Measurements from ENCODE around the gene KRTAP2-2.
A peak's percentile ranks its signal among the peaks of the same experiment; 100 is the strongest.

Gene KRTAP2-2

DNA sequence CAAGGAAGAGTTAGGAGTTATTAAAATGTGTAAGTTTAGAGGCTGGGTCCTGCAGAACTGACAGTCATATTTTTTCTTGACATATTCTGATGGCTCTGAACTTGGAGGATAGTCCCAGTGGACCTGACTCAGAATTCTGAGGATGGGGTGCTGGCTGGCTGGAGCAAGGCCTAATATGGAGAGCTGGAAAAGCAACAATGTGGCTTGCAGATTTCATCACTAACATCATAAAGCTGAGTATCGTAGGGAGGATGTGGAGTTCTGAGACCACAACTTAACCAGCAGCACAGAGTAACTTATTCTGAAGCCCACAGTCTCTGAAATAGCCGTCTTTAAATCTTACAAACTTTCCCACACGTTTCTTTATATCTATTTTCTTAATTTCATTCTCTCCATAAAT lies 30.3 kb downstream of the KRTAP2-2 start:
- DNase-seq (ENCODE audit: low spot score) = no peak

DNA sequence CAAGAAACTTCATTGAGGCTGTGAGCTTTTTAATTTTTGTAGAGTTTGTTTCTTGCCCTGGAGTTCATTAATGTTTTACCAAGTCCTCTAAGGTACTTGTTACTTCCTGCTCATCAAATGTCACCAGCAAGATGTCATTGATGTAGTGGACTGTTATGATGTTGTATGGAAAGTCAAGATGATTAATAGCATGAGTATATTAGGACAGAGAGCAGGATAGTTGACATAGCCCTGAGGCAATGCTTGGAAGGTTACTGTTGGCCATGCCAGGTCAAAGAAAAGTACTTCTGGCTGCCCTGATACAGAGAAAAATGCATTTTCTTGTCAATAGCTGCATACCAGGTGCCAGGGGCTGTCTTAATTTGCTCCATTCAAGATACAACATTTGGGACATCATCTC lies 34.7 kb downstream of the KRTAP2-2 start:
- DNase-seq (ENCODE audit: low spot score) = no peak

DNA sequence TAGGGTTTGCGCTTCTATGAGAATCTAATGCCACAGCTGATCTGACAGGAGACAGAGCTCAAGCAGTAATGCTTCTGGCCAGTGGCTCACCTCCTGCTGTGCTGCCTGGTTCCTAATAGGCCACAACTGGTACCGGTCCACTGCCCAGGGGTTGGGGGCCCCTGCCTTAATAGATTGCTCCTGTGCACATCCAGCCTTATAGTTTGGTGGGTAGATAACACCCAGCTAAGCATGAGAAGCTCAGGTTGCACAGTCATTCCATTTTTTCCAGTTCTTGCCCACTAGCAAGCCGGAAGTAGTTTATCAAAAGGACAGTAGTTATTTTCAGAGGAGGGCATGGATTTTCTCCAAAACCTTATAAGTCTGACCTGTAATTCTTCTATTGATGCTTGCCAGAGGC lies 35.6 kb downstream of the KRTAP2-2 start:
- DNase-seq (ENCODE audit: low spot score) = no peak

DNA sequence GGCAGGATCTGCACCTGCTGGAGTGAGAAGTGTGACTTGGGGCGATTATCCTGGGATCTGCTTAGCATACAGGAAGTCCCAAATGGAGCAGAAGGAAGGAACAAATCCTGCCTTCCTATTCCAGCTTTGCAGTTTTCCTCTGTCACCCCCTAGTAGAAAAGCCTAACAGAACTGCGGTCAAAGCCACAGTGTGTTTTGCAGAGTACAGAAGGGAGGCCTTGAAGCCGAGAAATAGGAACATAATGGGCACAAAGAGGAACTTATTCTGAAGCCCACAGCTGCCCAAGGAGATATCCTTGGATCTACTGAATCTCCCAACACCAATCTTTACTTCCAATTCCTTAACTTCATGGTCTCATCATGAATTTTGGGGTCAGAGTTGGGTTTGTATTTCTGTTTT lies 36.5 kb downstream of the KRTAP2-2 start:
- DNase-seq (ENCODE audit: low spot score) = no peak

- DNase-seq (ENCODE audit: low spot score) = no peak
Observed at GRCh38 chr17:41016578-41017215, 38.3 kb downstream of the KRTAP2-2 start.

GRCh38 chr17:41015454-41015853 lies 39.6 kb downstream of the KRTAP2-2 start:
- no peak for DNase-seq (ENCODE audit: low spot score)

GRCh38 chr17:41013606-41014005 lies 41.4 kb downstream of the KRTAP2-2 start:
- no peak for DNase-seq (ENCODE audit: low spot score)

- peak; percentile 18 for DNase-seq (ENCODE audit: low spot score)
Observed at GRCh38 chr17:41013181-41013580, 41.8 kb downstream of the KRTAP2-2 start.

DNA sequence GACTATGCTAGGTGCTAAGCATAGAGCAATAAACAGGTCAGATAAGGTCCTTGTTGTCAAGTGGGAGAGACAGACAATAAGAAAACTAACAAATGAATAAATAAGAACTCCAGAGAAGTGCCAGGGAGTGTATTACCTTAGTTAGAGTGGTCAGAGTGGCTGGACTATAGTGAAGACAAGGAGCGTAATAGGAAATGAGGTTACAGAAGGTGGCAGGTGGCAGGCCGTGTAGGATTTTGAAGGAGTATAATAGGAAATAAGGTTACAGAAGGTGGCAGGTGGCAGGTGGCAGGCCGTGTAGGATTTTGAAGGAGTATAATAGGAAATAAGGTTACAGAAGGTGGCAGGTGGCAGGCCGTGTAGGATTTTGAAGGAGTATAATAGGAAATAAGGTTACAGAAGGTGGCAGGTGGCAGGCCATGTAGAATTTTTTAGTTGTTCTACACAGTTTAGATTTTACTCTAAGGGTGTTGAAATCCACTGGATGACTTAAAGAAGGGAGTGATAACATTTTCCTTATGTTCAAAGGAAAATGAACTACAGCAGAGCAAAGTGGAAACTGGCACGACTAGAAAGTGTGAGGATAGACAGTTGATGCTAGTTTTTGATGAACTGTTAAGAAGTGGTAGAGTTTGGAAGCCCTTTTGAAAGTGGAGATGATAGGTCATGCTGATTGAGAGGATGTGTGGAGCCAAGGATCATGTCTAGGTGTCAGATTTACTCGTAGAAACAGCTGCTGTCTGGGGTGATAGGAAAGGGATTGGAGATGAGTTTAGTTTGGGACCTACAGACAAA lies 42.5 kb downstream of the KRTAP2-2 start:
- DNase-seq (ENCODE audit: low spot score) = no peak

- DNase-seq (ENCODE audit: low spot score) = no peak
Observed at GRCh38 chr17:41010441-41010840, 44.6 kb downstream of the KRTAP2-2 start.

DNA sequence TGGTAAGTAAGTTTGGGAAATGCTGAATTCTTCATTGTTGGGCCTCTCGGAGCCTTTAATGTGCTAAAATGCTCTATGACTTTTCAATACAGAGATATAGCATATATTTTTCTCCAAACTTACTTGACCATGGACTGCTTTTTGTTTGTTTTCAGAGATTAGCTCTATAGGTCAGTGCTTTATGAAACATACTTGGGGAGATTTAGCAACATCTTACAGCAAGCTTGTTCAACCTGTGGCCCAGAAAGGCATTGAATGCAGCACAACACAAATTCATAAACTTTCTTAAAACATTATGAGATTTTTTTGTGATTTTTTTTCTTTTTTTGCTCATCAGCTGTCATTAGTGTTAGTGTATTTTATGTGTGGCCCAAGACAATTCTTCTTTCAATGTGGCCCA lies 45.1 kb downstream of the KRTAP2-2 start:
- no peak for DNase-seq (ENCODE audit: low spot score)

DNA sequence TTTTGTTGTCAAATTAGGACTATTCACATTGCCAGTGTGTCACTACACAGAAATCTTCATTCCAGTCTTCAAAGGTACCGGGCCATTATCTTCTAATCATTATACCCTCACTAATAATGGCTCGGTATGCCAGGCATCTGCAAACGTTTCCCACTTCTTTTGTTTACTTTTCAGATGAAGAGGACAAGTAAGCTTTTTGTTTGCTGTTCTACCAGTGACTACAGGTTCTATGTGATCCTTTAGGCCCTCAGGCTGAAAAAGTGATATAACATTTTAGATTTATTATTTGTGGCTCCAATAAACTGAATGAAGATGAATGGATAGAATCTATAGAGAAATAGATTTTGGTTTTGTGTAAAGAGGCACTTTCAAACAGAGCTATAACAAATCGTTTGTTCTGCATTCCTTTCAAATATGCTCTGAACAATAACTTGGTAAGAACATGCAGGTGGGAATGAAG lies 45.7 kb downstream of the KRTAP2-2 start:
- no peak for DNase-seq (ENCODE audit: low spot score)

DNA sequence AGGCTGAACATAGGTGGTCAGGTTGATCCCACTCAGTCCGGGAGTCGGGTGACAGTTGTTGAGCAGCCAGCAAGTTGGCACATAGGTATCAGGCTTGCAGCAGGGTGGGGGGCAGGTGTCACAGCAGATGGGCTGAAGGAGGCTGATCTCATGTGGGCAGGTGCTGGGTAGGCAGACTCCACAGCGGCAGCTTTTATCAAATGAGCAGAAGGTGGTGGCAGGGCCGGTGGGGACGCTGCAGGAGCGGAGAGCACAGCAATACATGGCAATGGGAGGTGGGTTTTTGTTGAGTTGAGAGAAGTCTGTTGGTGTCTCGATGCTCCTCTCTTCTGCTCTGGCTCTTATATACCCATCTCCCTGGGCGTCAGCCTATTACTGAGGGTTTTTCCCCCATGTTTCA lies 46.2 kb downstream of the KRTAP2-2 start, which contains the start of gene KRTAP3-1:
Gene KRTAP3-1 (minus strand): TSS at position 318 of the 400 bp plus-strand sequence. CDS start 54 bp downstream, at position 264.
- DNase-seq (ENCODE audit: low spot score) = no peak
